Central memory CD8-positive, alpha-beta T cell (primary cell): ENCODE data around the gene CD3D.

Experiments
- ATAC-seq: fragments of 150-1000 bp; cut with Tn5 transposase; replicated peaks from 2 replicates; pipeline ENCODE4 v1.10.0; 2022; ENCODE audit warnings: mild to moderate bottlenecking, moderate FRiP score, moderate number of reproducible peaks; ENCODE audit not compliant: poor library complexity, severe bottlenecking; ENCODE audit errors: extremely low read depth
- DNase-seq, 2 donors: peaks; one replicate each; pipeline ENCODE4 v3.0.0; 2021; ENCODE audit warnings: low spot score in 2 of 2
- H3K27ac Mint-ChIP-seq: one replicate; pipeline ENCODE4 v1.8.0; 2022; ENCODE audit warnings: low read depth, mild to moderate bottlenecking, moderate library complexity, mixed read lengths
- H3K27me3 Mint-ChIP-seq: one replicate; pipeline ENCODE4 v1.8.0; 2022; ENCODE audit warnings: mixed read lengths
- H3K36me3 Mint-ChIP-seq: one replicate; pipeline ENCODE4 v1.8.0; 2022; ENCODE audit warnings: mild to moderate bottlenecking, moderate library complexity, mixed read lengths; ENCODE audit not compliant: insufficient read depth
- H3K4me1 Mint-ChIP-seq: one replicate; pipeline ENCODE4 v1.8.0; 2022; ENCODE audit warnings: mixed read lengths
- H3K4me3 Mint-ChIP-seq: one replicate; pipeline ENCODE4 v1.8.0; 2022; ENCODE audit warnings: mild to moderate bottlenecking, moderate library complexity, mixed read lengths
- H3K9me3 Mint-ChIP-seq: one replicate; pipeline ENCODE4 v1.8.0; 2022; ENCODE audit warnings: mixed read lengths

CD3D gene

DNA sequence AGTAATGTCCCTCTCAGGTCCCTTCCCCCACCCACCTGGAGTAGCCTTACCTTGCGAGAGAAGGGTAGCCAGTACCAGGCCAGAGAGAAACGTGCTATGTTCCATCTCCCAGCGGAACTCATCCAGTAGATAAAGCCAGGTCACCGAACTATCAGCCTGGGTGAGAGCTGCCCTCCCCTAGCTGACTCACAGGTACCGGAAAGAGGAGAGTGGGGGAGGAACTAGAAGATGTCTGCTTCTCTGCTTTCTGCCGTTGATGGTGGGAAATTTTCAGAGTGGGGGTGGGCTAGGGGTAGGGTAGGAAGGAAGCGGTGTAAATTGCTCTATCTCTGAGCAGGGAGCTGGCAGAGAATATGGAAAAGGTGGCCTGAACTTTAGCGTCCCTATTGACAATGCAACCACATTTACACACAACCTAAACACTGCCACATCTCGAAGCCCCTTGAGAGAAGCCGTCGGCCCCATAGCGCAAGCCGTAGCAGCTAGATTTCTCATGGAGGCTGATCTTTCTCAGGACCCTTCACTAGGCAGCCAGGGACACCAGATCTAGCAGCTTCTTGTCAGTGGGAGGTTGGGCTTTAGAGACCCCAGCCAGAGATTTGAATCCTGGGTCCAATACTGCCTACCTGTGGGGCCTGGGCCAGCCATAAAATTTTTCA is at the start of gene CD3D:
CD3D (minus strand) TSS at position 203 of the 659 bp plus-strand sequence; CDS start at position 105, 98 bp downstream.
- Mint-ChIP-seq H3K4me3 (peak within 1 kb of the TSS; percentile 89), H3K27ac (peak within 1 kb of the TSS; percentile 97), H3K27me3 (no peaks in the 10 kb centered on the region), H3K9me3 (no peaks in the 10 kb centered on the region), H3K36me3 (peaks cover 55% of the 10 kb centered on the region), H3K4me1 (peaks cover 87% of the 10 kb centered on the region)
- peak in 1 of 2 donors; percentile 45 for DNase-seq
- peak; percentile 48 for ATAC-seq

DNA sequence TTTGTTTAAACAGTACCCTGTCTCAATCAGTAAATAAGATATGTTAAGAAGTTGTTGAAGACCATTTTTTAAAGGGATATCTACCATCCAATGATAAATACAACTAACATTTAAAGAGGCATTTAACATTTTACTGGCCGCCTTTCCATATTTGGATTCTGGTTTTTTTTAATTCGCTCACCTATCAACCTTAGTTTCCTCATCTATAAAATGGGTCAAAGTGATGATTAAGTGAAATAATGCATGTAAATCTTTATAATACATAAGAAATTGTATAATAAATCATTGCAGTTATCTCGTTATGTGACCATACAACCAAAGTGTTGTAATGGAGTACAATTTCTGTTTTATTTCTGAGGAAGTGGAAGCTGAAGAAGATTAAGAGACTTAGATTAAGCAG is 41.2 kb upstream of the CD3D start:
- Mint-ChIP-seq H3K9me3 (no peaks in the 10 kb centered on the region), H3K27ac (no peak overlapping the region), H3K27me3 (no peaks in the 10 kb centered on the region), H3K4me1 (no peaks in the 10 kb centered on the region), H3K4me3 (no peak overlapping the region), H3K36me3 (peaks cover 73% of the 10 kb centered on the region)
- no peak for ATAC-seq
- no peak for DNase-seq

GRCh38 chr11:118382954-118383353 is 40.4 kb upstream of the CD3D start:
- no peak for DNase-seq
- Mint-ChIP-seq H3K27ac (no peak overlapping the region), H3K4me3 (no peak overlapping the region), H3K4me1 (no peaks in the 10 kb centered on the region), H3K9me3 (no peaks in the 10 kb centered on the region), H3K36me3 (peaks cover 77% of the 10 kb centered on the region), H3K27me3 (no peaks in the 10 kb centered on the region)
- ATAC-seq, result no peak

DNA sequence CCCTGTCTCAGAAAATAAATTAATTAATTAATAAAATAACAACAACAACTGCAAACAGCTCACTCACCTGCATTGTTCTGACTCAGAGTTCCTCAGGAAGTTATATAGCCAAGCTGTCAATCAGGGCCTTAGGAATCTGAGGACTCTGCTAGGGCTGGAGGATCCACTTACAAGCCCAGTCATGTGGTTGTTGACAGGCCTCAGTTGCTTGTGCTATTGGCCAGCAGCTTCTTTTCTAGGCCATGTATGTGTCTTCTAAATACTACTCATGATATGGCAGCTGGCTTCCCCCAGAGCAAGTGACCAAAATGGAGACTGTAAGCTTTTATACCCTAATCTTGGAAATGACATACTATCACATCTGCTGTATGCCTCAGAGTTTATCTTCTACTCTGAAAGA is 38.1 kb upstream of the CD3D start:
- Mint-ChIP-seq H3K9me3 (no peaks in the 10 kb centered on the region), H3K27ac (no peak overlapping the region), H3K4me1 (no peaks in the 10 kb centered on the region), H3K36me3 (peaks cover 79% of the 10 kb centered on the region), H3K4me3 (no peak overlapping the region), H3K27me3 (no peaks in the 10 kb centered on the region)
- DNase-seq (no peak), ATAC-seq (no peak)

DNA sequence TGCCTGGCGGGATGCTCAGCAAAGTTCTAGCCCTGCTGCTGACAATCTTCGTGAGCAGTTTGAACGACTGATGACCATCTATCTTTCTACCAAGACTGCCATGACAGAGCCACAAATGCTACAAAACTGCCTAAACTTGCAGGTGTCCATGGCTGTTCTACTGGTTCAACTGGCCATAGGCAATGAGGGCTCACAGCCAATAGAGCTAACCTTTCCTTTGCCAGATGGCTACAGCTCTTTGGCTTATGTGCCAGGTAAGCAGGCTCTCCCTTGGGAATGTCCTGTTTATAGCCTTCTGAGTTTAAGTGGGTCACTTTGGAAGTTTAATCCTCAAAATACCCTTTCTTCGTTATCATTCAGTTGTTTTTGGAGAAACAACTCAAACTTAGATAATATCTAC is 37.0 kb upstream of the CD3D start:
- ATAC-seq (no peak), DNase-seq (no peak)
- Mint-ChIP-seq H3K27me3 (no peaks in the 10 kb centered on the region), H3K27ac (no peak overlapping the region), H3K4me3 (no peak overlapping the region), H3K4me1 (no peaks in the 10 kb centered on the region), H3K36me3 (peaks cover 76% of the 10 kb centered on the region), H3K9me3 (no peaks in the 10 kb centered on the region)

GRCh38 chr11:118375978-118376377 is 33.5 kb upstream of the CD3D start:
- peak overlapping the region; percentile 0 for H3K27ac Mint-ChIP-seq
- DNase-seq (no peak), ATAC-seq (no peak)
- H3K27me3 Mint-ChIP-seq, result no peaks in the 10 kb centered on the region
- peaks cover 85% of the 10 kb centered on the region for H3K36me3 Mint-ChIP-seq
- H3K4me1 Mint-ChIP-seq, result no peaks in the 10 kb centered on the region
- H3K4me3 Mint-ChIP-seq, result no peak overlapping the region
- no peaks in the 10 kb centered on the region for H3K9me3 Mint-ChIP-seq

GRCh38 chr11:118374729-118375128 is 32.2 kb upstream of the CD3D start:
- Mint-ChIP-seq H3K27me3 (no peaks in the 10 kb centered on the region), H3K27ac (no peak overlapping the region), H3K36me3 (peaks cover 89% of the 10 kb centered on the region), H3K4me3 (no peak overlapping the region), H3K9me3 (no peaks in the 10 kb centered on the region), H3K4me1 (no peaks in the 10 kb centered on the region)
- ATAC-seq (no peak), DNase-seq (no peak)

DNA sequence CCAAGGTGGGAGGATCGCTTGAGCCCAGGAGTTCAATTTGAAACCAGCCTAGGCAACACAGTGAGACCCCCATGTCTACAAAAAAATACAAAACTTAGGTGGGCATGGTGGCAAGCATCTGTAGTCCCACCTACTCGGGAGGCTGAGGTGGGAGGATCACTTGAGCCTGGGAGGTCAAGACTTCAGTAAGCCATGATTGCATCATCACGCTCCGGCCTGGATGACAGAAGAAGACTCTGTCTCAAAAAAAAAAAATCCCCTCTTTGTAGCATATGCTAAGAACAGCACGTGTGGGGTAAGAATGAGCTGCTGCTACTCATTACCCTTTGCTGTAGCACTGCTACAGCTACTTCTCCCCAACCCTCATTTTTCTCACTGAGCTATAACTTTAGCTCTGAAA is 31.4 kb upstream of the CD3D start:
- Mint-ChIP-seq H3K36me3 (peaks cover 92% of the 10 kb centered on the region), H3K27me3 (no peaks in the 10 kb centered on the region), H3K4me1 (no peaks in the 10 kb centered on the region), H3K4me3 (no peak overlapping the region), H3K27ac (no peak overlapping the region), H3K9me3 (no peaks in the 10 kb centered on the region)
- ATAC-seq, result no peak
- no peak for DNase-seq

GRCh38 chr11:118373263-118373662 is 30.8 kb upstream of the CD3D start:
- H3K4me3 Mint-ChIP-seq, result no peak overlapping the region
- H3K9me3 Mint-ChIP-seq, result no peaks in the 10 kb centered on the region
- no peak overlapping the region for H3K27ac Mint-ChIP-seq
- H3K36me3 Mint-ChIP-seq, result peaks cover 95% of the 10 kb centered on the region
- no peak for DNase-seq
- H3K27me3 Mint-ChIP-seq, result no peaks in the 10 kb centered on the region
- H3K4me1 Mint-ChIP-seq, result no peaks in the 10 kb centered on the region
- ATAC-seq, result no peak

GRCh38 chr11:118370774-118371173 is 28.3 kb upstream of the CD3D start:
- Mint-ChIP-seq H3K27me3 (no peaks in the 10 kb centered on the region), H3K4me3 (no peak overlapping the region), H3K9me3 (no peaks in the 10 kb centered on the region), H3K4me1 (no peaks in the 10 kb centered on the region), H3K36me3 (peaks cover 91% of the 10 kb centered on the region), H3K27ac (no peak overlapping the region)
- DNase-seq (no peak), ATAC-seq (no peak)

DNA sequence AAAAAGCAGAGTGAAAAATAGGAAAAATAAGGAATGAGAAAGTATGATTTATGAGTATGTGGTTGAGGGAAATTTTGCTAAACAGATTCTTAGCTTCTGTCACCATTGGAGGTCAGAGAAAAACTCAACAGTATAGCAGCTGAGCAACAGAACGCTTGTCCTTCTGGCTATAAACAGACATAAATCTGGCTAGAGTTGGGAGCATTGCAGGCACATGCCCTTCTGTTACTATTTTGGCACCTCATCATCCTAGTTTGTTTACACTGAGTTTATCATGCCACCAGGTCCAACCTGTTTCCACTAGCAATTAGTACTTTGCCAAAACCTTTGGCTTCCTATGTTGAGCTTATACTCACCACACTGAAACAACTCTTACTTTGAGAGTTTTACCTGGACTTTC is 23.8 kb upstream of the CD3D start:
- Mint-ChIP-seq H3K27ac (no peak overlapping the region), H3K4me3 (no peak overlapping the region), H3K4me1 (peaks cover 22% of the 10 kb centered on the region), H3K36me3 (peaks cover 67% of the 10 kb centered on the region), H3K27me3 (no peaks in the 10 kb centered on the region), H3K9me3 (no peaks in the 10 kb centered on the region)
- DNase-seq (no peak), ATAC-seq (no peak)

GRCh38 chr11:118364956-118365615 is 22.6 kb upstream of the CD3D start:
- Mint-ChIP-seq H3K4me1 (peaks cover 32% of the 10 kb centered on the region), H3K27ac (no peak overlapping the region), H3K27me3 (no peaks in the 10 kb centered on the region), H3K4me3 (no peak overlapping the region), H3K9me3 (no peaks in the 10 kb centered on the region), H3K36me3 (peaks cover 59% of the 10 kb centered on the region)
- ATAC-seq (no peak), DNase-seq (no peak)

GRCh38 chr11:118359295-118359958 is 16.9 kb upstream of the CD3D start, which contains the start of gene UBE4A:
UBE4A (plus strand) TSS chr11:118359600; CDS start chr11:118365081, 5,481 bp downstream.
- Mint-ChIP-seq H3K4me3 (peak within 1 kb of the TSS; percentile 91), H3K27ac (peak within 1 kb of the TSS; percentile 98), H3K9me3 (no peaks in the 10 kb centered on the region), H3K27me3 (no peaks in the 10 kb centered on the region), H3K36me3 (peaks cover 25% of the 10 kb centered on the region), H3K4me1 (peaks cover 45% of the 10 kb centered on the region)
- ATAC-seq, result peak; percentile 93
- peak; percentile 93 to 95 for DNase-seq
